ELF-1 (cell line): ENCODE data around the gene CLEC2L.

Source experiments
- DNase-seq: peaks from one replicate; pipeline ENCODE4 v3.0.0-alpha.2; 2016; ENCODE audit warnings: low read depth, low spot score

Gene CLEC2L

GRCh38 chr7:139557857-139558581 lies 34.5 kb downstream of the CLEC2L start:
- no peak for DNase-seq

GRCh38 chr7:139559364-139560105 lies 36.0 kb downstream of the CLEC2L start:
- no peak for DNase-seq

- DNase-seq: no peak
Observed at GRCh38 chr7:139560199-139560598, 36.7 kb downstream of the CLEC2L start.

GRCh38 chr7:139560678-139561077 lies 37.2 kb downstream of the CLEC2L start:
- DNase-seq: no peak

- DNase-seq: no peak
Observed at GRCh38 chr7:139562491-139562890, 39.0 kb downstream of the CLEC2L start.

- no peak for DNase-seq
Observed at GRCh38 chr7:139562961-139563565, 39.6 kb downstream of the CLEC2L start.

GRCh38 chr7:139563856-139564255 lies 40.4 kb downstream of the CLEC2L start:
- DNase-seq: no peak

GRCh38 chr7:139566075-139566474 lies 42.6 kb downstream of the CLEC2L start:
- DNase-seq: no peak

GRCh38 chr7:139566736-139567646 lies 43.5 kb downstream of the CLEC2L start:
- peak; percentile 44 for DNase-seq

- no peak for DNase-seq
Observed at GRCh38 chr7:139567647-139568345, 44.3 kb downstream of the CLEC2L start.

GRCh38 chr7:139568346-139568675 lies 44.8 kb downstream of the CLEC2L start:
- DNase-seq: no peak

- DNase-seq: no peak
Observed at GRCh38 chr7:139568813-139569490, 45.5 kb downstream of the CLEC2L start.

GRCh38 chr7:139570119-139570518 lies 46.6 kb downstream of the CLEC2L start:
- peak; percentile 55 for DNase-seq

GRCh38 chr7:139570626-139571025 lies 47.1 kb downstream of the CLEC2L start:
- no peak for DNase-seq

GRCh38 chr7:139571190-139571589 lies 47.7 kb downstream of the CLEC2L start:
- peak; percentile 77 for DNase-seq

GRCh38 chr7:139571651-139572050 lies 48.2 kb downstream of the CLEC2L start:
- peak; percentile 38 for DNase-seq

- DNase-seq: no peak
Observed at GRCh38 chr7:139572071-139572470, 48.6 kb downstream of the CLEC2L start.

- peak; percentile 55 for DNase-seq
Observed at GRCh38 chr7:139572704-139573385, 49.4 kb downstream of the CLEC2L start.

GRCh38 chr7:139573871-139574270 lies 50.4 kb downstream of the CLEC2L start:
- no peak for DNase-seq
